NB4 (cell line): ENCODE measurements around the gene KRT83.

ENCODE experiments used
- DNase-seq: peaks from one replicate; pipeline ENCODE4 v3.0.0; 2010; ENCODE audit warnings: low read depth
- H3K4me3 ChIP-seq: one replicate; pipeline ENCODE4 v1.5.1; 2011; ENCODE audit warnings: mild to moderate bottlenecking, low read depth, low read length, moderate library complexity
- MYC ChIP-seq: IDR thresholded peaks from 2 replicates; pipeline ENCODE4 v1.6.1; 2011; ENCODE audit warnings: low read depth, low read length
- POLR2A ChIP-seq: IDR thresholded peaks from 2 replicates; pipeline ENCODE4 v1.6.1; 2011; ENCODE audit warnings: mild to moderate bottlenecking; ENCODE audit not compliant: insufficient read length; ENCODE audit errors: extremely low read depth
- TF ChIP-seq, protein P1 (sequence below): IDR thresholded peaks from 2 replicates; pipeline ENCODE4 v1.6.1; 2011; ENCODE audit warnings: low read depth, low read length
- TF ChIP-seq, protein P2 (sequence below): IDR thresholded peaks from one replicate; pipeline ENCODE4 v1.5.1; 2012; ENCODE audit warnings: low read depth, low read length

KRT83 gene

DNA sequence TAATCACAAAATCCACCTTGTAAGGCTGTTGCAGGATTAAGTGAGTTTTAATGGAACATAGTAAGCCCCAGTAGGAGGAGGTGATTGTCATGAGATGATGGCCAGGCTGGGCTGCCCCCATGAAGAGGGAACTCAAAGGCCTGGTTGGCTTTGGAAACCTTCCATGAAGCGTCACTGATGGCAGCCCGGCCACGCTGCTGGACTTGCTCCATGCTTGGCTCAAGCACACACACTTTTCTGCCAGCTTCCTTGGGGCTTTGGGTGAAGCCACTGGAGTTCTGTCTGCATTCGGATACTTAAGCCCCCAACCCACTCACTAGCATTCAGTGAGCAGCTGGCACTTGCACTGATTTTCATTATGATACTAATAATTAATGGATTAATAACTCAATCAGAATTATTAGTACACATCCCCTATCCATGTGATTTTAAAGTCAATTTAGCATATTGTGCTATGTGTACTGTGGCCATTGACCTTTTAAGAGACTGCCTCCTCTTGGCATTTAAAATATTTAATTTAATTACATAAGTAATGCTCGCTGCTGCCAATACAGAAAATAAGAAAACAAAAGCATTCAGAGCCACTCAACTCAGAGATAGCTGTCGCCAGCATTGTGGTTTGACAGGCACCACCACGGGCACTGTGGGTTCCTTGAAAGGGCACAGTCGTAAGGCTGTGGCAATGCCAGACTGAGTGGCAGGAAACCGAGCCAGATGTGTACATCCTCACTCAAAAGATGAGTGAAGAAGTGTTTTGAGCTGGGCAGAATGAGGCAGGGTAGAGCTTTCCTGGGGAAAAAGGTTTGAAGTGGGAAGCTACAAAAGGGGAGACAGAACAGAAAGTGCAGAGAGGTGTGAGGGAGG is 30.2 kb upstream of the KRT83 start:
- H3K4me3 ChIP-seq = no peak overlapping the region
- no peak for DNase-seq
- TF ChIP-seq, protein P1, sequence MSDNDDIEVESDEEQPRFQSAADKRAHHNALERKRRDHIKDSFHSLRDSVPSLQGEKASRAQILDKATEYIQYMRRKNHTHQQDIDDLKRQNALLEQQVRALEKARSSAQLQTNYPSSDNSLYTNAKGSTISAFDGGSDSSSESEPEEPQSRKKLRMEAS = no peak
- TF ChIP-seq MYC = no peak
- no peak for TF ChIP-seq POLR2A
- TF ChIP-seq, protein P2, sequence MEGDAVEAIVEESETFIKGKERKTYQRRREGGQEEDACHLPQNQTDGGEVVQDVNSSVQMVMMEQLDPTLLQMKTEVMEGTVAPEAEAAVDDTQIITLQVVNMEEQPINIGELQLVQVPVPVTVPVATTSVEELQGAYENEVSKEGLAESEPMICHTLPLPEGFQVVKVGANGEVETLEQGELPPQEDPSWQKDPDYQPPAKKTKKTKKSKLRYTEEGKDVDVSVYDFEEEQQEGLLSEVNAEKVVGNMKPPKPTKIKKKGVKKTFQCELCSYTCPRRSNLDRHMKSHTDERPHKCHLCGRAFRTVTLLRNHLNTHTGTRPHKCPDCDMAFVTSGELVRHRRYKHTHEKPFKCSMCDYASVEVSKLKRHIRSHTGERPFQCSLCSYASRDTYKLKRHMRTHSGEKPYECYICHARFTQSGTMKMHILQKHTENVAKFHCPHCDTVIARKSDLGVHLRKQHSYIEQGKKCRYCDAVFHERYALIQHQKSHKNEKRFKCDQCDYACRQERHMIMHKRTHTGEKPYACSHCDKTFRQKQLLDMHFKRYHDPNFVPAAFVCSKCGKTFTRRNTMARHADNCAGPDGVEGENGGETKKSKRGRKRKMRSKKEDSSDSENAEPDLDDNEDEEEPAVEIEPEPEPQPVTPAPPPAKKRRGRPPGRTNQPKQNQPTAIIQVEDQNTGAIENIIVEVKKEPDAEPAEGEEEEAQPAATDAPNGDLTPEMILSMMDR = no peak

DNA sequence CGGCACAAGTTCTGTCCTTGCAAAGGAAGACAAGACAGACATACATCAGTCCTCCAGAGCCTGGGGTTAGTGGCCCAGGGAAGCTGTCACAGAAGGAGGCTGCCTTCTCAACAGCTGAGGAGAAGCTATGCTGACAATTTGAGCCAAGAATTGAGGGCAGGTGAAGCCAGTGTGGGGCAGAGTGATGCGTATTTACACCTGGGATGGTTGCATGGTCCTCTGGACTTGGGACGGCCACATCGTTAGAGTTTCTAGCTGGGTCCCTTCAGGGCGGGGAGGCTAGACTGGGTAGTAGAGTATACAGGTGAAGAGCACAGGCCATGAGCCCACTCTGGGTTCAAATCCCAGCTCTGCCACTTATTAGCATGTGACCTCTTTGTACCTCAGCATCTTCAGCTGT is 29.6 kb upstream of the KRT83 start:
- no peak overlapping the region for H3K4me3 ChIP-seq
- TF ChIP-seq POLR2A (no peak), MYC (no peak)
- TF ChIP-seq, protein P1 = no peak
- TF ChIP-seq, protein P2 = no peak

DNA sequence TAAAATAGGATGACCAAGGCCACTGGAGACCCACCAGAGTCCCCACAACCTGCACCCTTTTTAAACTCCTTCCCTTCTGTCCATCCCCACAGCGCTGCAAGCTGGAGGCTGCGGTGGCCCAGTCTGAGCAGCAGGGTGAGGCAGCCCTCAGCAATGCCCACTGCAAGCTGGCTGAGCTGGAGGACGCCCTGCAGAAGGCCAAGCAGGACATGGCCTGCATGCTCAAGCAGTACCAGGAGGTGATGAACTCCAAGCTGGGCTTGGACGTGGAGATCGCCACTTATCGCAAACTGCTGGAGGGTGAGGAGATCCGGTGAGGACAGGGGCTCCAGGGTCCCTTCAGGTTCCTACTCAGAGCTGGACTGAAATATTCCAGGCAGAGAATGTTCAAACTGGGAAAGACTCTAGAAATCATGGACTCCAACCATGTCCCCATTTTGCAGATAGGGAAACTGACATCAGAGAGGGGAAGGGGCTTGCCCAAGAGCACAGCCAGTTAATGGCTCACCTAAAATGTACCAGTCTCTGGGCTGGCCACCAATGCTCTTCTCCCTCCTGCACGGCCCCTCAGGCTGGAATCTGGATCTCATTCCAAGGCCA is 28.9 kb upstream of the KRT83 start:
- no peak overlapping the region for H3K4me3 ChIP-seq
- DNase-seq = no peak
- TF ChIP-seq, protein P1 = no peak
- TF ChIP-seq POLR2A = no peak
- TF ChIP-seq, protein P2 = no peak
- TF ChIP-seq MYC = no peak

More for the DNA sequence above, 29.6 kb upstream of the KRT83 start:
- no peak for DNase-seq

DNA sequence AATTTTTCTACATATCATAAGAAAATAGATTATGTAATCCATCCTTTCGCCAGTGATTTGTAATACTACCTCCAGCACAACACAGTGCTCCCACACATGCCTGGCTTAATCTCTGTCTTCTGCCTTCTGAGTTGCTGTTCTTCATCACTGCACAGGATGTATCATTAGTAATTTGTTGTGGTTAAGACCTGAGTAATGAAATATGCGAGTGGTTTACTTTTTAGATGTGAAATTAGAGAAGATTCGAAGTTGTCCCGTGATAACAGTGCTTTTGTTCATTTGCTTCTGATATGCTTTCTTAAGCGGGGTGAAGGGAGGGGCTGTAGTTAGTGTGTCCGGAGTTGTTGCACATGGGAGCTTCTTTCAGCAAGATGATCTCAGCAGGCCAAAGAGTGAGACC is 28.0 kb upstream of the KRT83 start:
- DNase-seq = no peak
- no peak overlapping the region for H3K4me3 ChIP-seq
- TF ChIP-seq, protein P1 = no peak
- TF ChIP-seq, protein P2 = no peak
- TF ChIP-seq POLR2A = no peak
- no peak for TF ChIP-seq MYC

DNA sequence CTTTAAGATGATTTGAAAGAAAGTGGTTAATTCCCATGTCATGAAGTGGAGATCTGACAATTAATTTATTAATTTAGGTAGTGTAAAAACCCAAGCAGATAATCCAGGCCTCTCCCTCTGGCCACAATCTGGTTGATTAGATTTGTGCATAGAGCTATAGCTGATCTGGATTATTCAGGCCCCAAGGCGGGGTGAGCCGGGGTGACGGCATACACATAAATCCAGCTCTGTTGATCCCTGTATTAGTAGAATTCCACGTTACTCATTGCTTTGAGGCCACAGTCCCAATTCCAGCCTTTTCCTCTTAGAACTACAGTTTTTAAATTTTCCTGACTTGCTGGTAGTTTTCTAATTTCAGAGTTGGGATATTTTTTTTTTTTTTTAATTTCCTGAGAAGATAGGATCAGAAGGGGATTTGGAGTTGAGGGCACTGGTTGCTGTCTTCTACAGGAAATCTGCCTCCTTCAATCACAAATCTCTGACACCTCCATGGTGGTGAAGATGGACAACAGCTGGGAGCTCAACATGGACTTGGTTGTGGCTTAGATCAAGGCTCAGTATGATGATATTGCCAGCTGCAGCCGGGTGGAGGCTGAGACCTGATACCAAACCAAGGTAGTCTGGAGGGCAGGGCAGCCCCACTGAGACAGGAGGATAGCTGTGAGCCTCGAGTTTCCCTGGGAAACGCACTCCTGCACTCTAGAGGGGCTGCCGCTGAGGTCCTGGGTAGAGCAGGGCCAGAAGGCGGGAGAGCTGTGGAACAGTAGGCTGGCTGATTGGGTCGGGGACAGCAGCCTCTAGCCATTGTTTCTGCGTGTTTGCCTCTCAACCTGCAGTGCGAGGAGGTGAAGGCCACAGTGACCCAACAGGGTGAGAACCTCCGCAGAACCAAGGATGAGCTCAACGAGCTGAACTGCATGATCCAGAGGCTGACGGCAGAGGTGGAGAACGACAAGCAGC is 26.6 kb upstream of the KRT83 start:
- no peak for DNase-seq
- no peak overlapping the region for H3K4me3 ChIP-seq
- TF ChIP-seq POLR2A (no peak), MYC (no peak)
- TF ChIP-seq, protein P2 = no peak
- TF ChIP-seq, protein P1 = no peak
